Measurements from ENCODE around the gene EPM2AIP1. TPM values are rescaled to one million over a fixed set of nuclear protein-coding genes. Genes with fewer than 3 reads are reported as not detected.

Gene EPM2AIP1
- total RNA-seq (2022; extraction: Qiagen RNA extraction): 5.1 to 6.9 TPM (median 5.9 TPM) in 5 replicates

DNA sequence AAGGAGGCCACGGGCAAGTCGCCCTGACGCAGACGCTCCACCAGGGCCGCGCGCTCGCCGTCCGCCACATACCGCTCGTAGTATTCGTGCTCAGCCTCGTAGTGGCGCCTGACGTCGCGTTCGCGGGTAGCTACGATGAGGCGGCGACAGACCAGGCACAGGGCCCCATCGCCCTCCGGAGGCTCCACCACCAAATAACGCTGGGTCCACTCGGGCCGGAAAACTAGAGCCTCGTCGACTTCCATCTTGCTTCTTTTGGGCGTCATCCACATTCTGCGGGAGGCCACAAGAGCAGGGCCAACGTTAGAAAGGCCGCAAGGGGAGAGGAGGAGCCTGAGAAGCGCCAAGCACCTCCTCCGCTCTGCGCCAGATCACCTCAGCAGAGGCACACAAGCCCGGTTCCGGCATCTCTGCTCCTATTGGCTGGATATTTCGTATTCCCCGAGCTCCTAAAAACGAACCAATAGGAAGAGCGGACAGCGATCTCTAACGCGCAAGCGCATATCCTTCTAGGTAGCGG lies at the start of gene EPM2AIP1:
Gene EPM2AIP1, minus strand, starts transcription at position 326 of the 520 bp plus-strand sequence. Its CDS starts 54 bp downstream, at position 272.

DNA sequence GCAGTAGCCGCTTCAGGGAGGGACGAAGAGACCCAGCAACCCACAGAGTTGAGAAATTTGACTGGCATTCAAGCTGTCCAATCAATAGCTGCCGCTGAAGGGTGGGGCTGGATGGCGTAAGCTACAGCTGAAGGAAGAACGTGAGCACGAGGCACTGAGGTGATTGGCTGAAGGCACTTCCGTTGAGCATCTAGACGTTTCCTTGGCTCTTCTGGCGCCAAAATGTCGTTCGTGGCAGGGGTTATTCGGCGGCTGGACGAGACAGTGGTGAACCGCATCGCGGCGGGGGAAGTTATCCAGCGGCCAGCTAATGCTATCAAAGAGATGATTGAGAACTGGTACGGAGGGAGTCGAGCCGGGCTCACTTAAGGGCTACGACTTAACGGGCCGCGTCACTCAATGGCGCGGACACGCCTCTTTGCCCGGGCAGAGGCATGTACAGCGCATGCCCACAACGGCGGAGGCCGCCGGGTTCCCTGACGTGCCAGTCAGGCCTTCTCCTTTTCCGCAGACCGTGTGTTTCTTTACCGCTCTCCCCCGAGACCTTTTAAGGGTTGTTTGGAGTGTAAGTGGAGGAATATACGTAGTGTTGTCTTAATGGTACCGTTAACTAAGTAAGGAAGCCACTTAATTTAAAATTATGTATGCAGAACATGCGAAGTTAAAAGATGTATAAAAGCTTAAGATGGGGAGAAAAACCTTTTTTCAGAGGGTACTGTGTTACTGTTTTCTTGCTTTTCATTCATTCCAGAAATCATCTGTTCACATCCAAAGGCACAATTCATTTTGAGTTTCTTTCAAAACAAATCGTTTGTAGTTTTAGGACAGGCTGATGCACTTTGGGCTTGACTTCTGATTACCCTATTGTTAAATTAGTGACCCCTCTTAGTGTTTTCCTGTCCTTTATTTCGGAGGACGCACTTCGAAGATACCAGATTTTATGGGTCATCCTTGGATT lies 674 bp upstream of the EPM2AIP1 start, which contains the start of gene MLH1:
Gene MLH1, plus strand, starts transcription at position 193 of the 958 bp plus-strand sequence. Its CDS starts 30 bp downstream, at position 223.

DNA sequence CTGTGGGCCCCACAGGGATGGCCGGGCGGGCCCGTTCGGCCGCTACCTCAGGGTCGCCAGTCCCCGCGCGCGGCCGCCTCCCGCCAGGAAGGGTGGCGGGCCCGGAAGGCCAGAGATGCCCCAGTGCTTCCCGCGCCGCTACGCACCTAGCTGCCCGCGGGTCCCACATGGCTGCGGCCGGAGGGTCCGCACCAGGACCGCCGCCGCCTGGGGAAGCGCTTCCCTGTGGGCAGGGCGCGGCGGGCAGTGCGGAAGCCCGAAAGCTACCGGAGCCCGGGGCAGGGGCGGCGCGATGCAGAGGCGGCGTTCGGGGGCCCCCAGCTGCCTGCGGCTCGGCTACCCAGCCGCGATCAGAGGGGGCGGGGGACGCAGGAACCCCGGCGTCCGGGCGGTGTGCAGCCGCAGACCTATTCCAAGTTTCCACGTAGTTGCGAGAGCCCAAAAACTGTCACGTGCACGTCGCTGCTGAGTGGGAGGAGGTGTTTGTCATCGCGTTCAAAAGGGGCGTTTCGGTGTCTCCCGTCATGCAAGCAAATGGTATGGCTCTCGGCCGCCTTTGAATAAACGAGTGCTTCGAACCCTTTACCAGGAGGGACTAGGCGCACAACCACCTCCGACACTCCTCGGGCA lies 48.2 kb downstream of the EPM2AIP1 start, which contains the start of gene TRANK1:
Gene TRANK1, minus strand, starts transcription at position 414 of the 630 bp plus-strand sequence. Its CDS starts 245 bp downstream, at position 169.

Other genes starting within 250 kb of the EPM2AIP1 start
- not detected in 5 replicates for gene DCLK3, start 228.6 kb downstream of the EPM2AIP1 start, total RNA-seq (2022; extraction: Qiagen RNA extraction)
- gene TRANK1, start 48.1 kb downstream of the EPM2AIP1 start, total RNA-seq (2022; extraction: Qiagen RNA extraction): 0.74 to 2.4 TPM (median 1.2 TPM) in 5 replicates
- gene MLH1, start 387 bp upstream of the EPM2AIP1 start, total RNA-seq (2022; extraction: Qiagen RNA extraction): 30.1 to 39.6 TPM (median 32.9 TPM) in 5 replicates
- gene LRRFIP2, start 181.5 kb upstream of the EPM2AIP1 start, total RNA-seq (2022; extraction: Qiagen RNA extraction): 53.5 to 65.6 TPM (median 57.5 TPM) in 5 replicates